HL-60 (cell line): Measurements from ENCODE around the gene OR1J2.

Source experiments
- GABPA ChIP-seq: IDR thresholded peaks from 2 replicates; pipeline ENCODE4 v1.6.1; 2012; ENCODE audit warnings: low read depth
- POLR2AphosphoS5 ChIP-seq: IDR thresholded peaks from 2 replicates; pipeline ENCODE4 v1.6.1; 2012; ENCODE audit warnings: low read depth
- TF ChIP-seq, protein P1 (sequence below): IDR thresholded peaks from one replicate; pipeline ENCODE4 v1.5.1; 2011; ENCODE audit warnings: low read length, control low read depth, inconsistent platforms; ENCODE audit not compliant: insufficient read depth

GRCh38 chr9:122479062-122479461 is 31.5 kb upstream of the OR1J2 start:
- TF ChIP-seq, protein P1, sequence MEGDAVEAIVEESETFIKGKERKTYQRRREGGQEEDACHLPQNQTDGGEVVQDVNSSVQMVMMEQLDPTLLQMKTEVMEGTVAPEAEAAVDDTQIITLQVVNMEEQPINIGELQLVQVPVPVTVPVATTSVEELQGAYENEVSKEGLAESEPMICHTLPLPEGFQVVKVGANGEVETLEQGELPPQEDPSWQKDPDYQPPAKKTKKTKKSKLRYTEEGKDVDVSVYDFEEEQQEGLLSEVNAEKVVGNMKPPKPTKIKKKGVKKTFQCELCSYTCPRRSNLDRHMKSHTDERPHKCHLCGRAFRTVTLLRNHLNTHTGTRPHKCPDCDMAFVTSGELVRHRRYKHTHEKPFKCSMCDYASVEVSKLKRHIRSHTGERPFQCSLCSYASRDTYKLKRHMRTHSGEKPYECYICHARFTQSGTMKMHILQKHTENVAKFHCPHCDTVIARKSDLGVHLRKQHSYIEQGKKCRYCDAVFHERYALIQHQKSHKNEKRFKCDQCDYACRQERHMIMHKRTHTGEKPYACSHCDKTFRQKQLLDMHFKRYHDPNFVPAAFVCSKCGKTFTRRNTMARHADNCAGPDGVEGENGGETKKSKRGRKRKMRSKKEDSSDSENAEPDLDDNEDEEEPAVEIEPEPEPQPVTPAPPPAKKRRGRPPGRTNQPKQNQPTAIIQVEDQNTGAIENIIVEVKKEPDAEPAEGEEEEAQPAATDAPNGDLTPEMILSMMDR = no peak
- no peak for TF ChIP-seq GABPA
- no peak for TF ChIP-seq POLR2AphosphoS5
